Right lobe of liver (tissue), 6 donors: Measurements from ENCODE around the gene TLL1. TPM values are rescaled to one million over a fixed set of nuclear protein-coding genes. Genes with fewer than 3 reads are reported as not detected.

Source experiments
- ATAC-seq, 4 donors: fragments of 200-7000 bp; cut with Tn5 transposase; one replicate each; pipeline ENCODE4 v1.9.1; 2020; ENCODE audit warnings: mild to moderate bottlenecking in 4 of 4, moderate library complexity in 4 of 4
- DNase-seq, 3 donors: peaks; one replicate each; pipeline ENCODE4 v3.0.0-alpha.2; 2020
- H3K27ac ChIP-seq, 3 donors: fragments of 200-600 bp; one replicate each; pipeline ENCODE4 v1.8.0; 2022
- H3K27me3 ChIP-seq, 2 donors: fragments of 200-600 bp; one replicate each; pipeline ENCODE4 v1.8.0; 2022
- H3K36me3 ChIP-seq, 4 donors: fragments of 200-600 bp; sonication (generic) in 1 of 4; one replicate each; pipeline versions ENCODE4 v1.5.1 to v1.8.0; 2017 to 2022; ENCODE audit warnings: control low read depth in 1 of 4
- H3K4me1 ChIP-seq, 4 donors: fragments of 200-600 bp; sonication (generic) in 1 of 4; one replicate each; pipeline versions ENCODE4 v1.5.1 to v1.8.0; 2017 to 2022; ENCODE audit warnings: control low read depth in 1 of 4
- H3K4me3 ChIP-seq, 3 donors: fragments of 200-600 bp; one replicate each; pipeline ENCODE4 v1.8.0; 2022
- H3K9me3 ChIP-seq, 4 donors: fragments of 200-600 bp; sonication (generic) in 1 of 4; one replicate each; pipeline versions ENCODE4 v1.5.1 to v1.8.0; 2017 to 2022; ENCODE audit warnings: control low read depth in 1 of 4
- POLR2A ChIP-seq: fragments of 450-650 bp; IDR thresholded peaks from one replicate; pipeline ENCODE4 v1.6.1; 2017; ENCODE audit warnings: antibody characterized with exemption, mild to moderate bottlenecking
- WGBS: methylation state at CpG from one replicate; pipeline ENCODE4 v1.1.6; 2018; ENCODE audit warnings: low coverage, low lambda C conversion rate; ENCODE audit not compliant: insufficient coverage; ENCODE audit errors: missing lambda C conversion rate; 5-methylcytosine and 5-hydroxymethylcytosine counted together
- intact Hi-C, 2 donors: fragments of 100-400 bp; cut with DNase I; formaldehyde crosslinking; loops; one replicate each; pipeline versions ENCODE4 v1.11.2 to v1.14.1; 2022
- total RNA-seq, 6 experiments: library from RNA; depleted of rRNA in 2 of 6; stranded (reverse); fragments of >200 nt in 2 of 6; fragmentation: NEBNext Ultra II Directional in 3 of 6; extraction: Animal tissue kit (Norgen Biotek cat#: 25700) in 3 of 6; gene quantifications; one replicate each; pipeline versions ENCODE4 v1.1.0 to v1.2.4, GENCODE V29; 2016 to 2023
- TF ChIP-seq, protein P1 (sequence below), 4 donors: fragments of 200-600 bp in 3 of 4; fragments of 450-650 bp in 1 of 4; IDR thresholded peaks; one replicate each; pipeline versions ENCODE4 v1.5.1 to v1.8.0; 2016 to 2022; ENCODE audit warnings: antibody characterized with exemption in 4 of 4, mild to moderate bottlenecking in 2 of 4
- donor health status: DM: no; HTN: yes; CAD: no.
- donor health status: DM: no; HTN: no; CAD: no.
- donor health status: DM: no; HTN: no; CAD: no.
- donor health status: DM: no; HTN: yes; CAD: no.
- donor health status: DM: no; HTN: yes; CAD: no.

Gene TLL1
- total RNA-seq, 6 experiments from 2014 or later: 0.15 to 0.34 (median 0.26) TPM

DNA sequence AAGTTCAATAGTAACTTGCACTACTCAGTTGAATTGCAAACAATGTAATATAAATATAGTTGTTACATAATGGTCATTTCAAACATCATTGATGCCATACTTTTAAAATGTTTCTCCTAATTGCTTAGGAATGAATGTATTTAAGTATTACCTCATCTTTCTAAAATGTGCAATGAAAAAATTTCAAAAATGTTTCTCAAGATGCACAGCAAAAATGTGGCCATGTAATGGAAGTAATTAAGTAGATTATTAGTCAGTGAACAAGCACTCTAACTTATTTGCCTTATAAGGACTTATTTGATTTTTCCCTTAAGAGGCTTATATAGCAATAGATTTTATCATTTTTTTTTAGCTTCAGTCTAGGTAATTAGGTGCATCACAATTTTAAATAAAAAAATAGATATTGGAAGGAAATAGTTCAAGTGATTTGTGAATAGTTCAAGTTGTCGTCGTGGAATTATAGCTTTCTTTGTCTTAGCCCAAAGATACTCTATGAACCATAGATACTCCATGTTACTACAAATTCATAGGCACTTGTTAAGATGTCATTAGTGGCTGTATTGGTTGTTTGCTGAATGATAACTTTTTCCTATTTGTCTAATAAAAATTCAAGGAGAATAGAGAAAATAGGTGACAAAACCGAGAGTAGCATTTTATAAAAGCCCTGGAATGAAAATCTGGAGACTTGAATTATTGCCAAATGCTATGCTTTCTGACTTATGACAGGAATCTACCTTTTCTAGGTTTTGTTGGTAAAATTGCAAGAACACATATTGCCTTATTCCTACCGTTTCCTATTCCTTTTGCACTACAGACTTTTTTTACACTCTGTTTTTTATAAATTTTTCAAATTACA, 118.5 kb downstream of the TLL1 start:
- WGBS: 57% methylated on average over 4 of the region's 4 CpGs
- no peak for ATAC-seq
- TF ChIP-seq POLR2A: no peak
- TF ChIP-seq, protein P1, sequence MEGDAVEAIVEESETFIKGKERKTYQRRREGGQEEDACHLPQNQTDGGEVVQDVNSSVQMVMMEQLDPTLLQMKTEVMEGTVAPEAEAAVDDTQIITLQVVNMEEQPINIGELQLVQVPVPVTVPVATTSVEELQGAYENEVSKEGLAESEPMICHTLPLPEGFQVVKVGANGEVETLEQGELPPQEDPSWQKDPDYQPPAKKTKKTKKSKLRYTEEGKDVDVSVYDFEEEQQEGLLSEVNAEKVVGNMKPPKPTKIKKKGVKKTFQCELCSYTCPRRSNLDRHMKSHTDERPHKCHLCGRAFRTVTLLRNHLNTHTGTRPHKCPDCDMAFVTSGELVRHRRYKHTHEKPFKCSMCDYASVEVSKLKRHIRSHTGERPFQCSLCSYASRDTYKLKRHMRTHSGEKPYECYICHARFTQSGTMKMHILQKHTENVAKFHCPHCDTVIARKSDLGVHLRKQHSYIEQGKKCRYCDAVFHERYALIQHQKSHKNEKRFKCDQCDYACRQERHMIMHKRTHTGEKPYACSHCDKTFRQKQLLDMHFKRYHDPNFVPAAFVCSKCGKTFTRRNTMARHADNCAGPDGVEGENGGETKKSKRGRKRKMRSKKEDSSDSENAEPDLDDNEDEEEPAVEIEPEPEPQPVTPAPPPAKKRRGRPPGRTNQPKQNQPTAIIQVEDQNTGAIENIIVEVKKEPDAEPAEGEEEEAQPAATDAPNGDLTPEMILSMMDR (IDR thresholded peaks at IDR 0.05): no peak
- no peaks in the 10 kb centered on the region for H3K4me1 ChIP-seq
- H3K36me3 ChIP-seq: no peaks in the 10 kb centered on the region
- no peak overlapping the region for H3K27ac ChIP-seq
- DNase-seq: no peak
- H3K9me3 ChIP-seq: no peaks in the 10 kb centered on the region
- no peaks in the 10 kb centered on the region for H3K27me3 ChIP-seq
- no peak overlapping the region for H3K4me3 ChIP-seq
- intact Hi-C loops: no loop called here

DNA sequence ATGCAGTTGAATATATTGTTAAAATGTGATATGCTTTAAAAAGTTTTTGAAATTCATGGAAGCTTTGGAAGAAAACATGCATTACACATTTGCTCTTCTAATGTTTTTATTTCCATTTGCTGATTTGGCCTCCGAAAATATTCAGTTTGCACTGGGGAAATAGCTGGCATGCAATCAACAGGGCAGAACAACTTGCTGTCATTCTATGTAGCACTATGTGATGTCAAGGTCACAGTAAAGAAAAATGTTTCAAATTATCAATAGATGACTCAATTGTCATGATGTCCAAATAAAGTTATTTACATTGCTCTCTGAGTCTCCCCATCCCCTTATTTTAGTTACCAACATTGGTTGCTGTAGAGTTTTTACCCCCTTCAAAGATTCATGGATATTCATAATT, 119.2 kb downstream of the TLL1 start:
- no peak overlapping the region for H3K4me3 ChIP-seq
- no peaks in the 10 kb centered on the region for H3K4me1 ChIP-seq
- H3K27ac ChIP-seq: no peak overlapping the region
- WGBS: 40% methylated on average over 1 of the region's 1 CpG
- H3K27me3 ChIP-seq: no peaks in the 10 kb centered on the region
- DNase-seq: no peak
- H3K36me3 ChIP-seq: no peaks in the 10 kb centered on the region
- H3K9me3 ChIP-seq: no peaks in the 10 kb centered on the region
- no peak for TF ChIP-seq POLR2A
- TF ChIP-seq, protein P1 (IDR thresholded peaks at IDR 0.05): no peak
- intact Hi-C loops: no loop called here
- no peak for ATAC-seq

DNA sequence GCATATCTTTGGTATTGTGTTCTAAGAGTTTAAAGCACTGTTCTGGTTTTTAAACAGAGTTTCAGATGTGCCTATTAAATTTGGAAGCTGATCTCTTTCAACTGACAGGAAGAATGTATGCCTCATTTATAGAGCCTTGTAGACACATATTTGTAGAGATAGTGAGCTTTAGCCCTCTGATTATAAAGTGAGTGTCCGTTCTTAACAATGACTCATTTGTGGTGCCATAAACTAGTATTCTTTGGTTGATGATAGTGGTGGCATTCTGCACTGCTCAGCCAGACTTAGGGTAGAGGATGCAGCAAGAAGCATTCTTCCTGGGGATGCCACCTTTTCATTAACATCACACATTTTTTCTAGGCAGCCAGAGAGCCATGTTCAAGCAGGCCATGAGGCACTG, 121.7 kb downstream of the TLL1 start:
- ATAC-seq (no peak), DNase-seq (no peak)
- no peak for TF ChIP-seq POLR2A
- TF ChIP-seq, protein P1 (IDR thresholded peaks at IDR 0.05): no peak
- H3K4me3 ChIP-seq: no peak overlapping the region
- no peak overlapping the region for H3K27ac ChIP-seq
- H3K4me1 ChIP-seq: no peaks in the 10 kb centered on the region
- WGBS: 57% methylated on average over 1 of the region's 1 CpG
- H3K36me3 ChIP-seq: no peaks in the 10 kb centered on the region
- intact Hi-C loops: no loop called here
- no peaks in the 10 kb centered on the region for H3K27me3 ChIP-seq
- H3K9me3 ChIP-seq: no peaks in the 10 kb centered on the region

DNA sequence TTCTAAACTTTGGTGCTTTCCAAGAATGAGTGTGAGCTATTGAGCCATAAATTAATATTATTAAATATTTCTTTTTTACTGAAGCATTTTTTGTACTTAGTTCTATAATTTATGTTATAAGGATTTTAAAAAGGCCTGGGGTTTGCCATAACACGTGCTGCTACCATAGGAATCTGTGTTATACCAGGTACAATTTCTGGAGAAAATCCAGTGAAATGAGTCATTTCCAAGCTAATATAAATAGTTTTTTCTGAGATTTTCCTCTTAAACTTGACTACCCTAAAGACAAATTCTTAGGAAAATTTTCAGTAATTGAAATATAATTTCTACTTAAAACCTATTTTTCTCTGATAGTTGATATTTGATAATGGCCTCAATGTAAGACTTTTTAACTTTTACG, 130.8 kb downstream of the TLL1 start:
- WGBS: 50% methylated on average over 2 of the region's 2 CpGs
- Histone ChIP-seq H3K27me3 (no peaks in the 10 kb centered on the region), H3K27ac (no peak overlapping the region), H3K36me3 (no peaks in the 10 kb centered on the region), H3K4me3 (no peak overlapping the region), H3K4me1 (no peaks in the 10 kb centered on the region), H3K9me3 (no peaks in the 10 kb centered on the region)
- no peak for DNase-seq
- TF ChIP-seq, protein P1 (IDR thresholded peaks at IDR 0.05): no peak
- no peak for TF ChIP-seq POLR2A
- intact Hi-C loops: no loop called here
- ATAC-seq: no peak
